ENCODE results near the gene ATP2B2. TPM values are rescaled to one million over a fixed set of nuclear protein-coding genes. Genes with fewer than 3 reads are reported as not detected.

Gene ATP2B2
- total RNA-seq, 1 experiment from 2014 or later, result 0.03 TPM

DNA sequence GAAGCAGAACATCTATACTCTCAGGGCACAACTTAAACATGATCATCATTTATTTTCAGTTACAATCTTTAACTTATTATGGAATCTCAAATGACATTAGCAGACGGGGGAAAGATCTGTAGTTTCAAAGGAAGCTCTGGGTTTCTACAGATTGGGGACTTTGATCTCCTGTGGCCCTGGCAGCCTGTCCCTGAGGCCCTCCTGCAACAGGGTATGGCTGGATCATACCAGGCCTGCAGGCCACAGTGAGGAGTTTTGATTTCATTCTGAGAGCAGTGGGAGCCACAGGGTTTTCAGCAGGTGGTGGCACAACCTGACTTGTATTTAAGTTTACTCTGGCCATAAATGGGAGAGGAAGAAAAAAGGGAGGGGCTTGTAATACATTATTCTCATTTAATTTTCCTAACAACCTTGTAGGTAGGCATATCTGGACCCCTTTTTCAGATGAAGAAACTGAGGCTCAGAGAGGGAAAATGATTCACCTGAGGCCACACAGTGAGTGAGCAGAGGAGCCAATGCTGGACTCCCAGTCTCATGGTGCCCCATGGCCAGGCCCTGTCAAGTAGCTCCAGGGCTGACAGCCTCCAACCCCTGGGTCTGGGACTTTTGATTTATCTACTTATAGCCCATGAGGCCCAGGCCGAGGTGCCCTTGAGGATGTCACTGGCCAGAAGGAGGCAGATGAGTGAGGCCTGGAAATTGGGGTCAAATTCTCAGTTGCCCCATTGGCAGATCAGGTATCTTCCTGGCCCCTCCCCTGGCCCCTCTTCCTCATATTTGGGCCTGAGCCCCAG lies 71.0 kb downstream of the ATP2B2 start:
- DNase-seq (ENCODE audit: low read depth), result no peak

DNA sequence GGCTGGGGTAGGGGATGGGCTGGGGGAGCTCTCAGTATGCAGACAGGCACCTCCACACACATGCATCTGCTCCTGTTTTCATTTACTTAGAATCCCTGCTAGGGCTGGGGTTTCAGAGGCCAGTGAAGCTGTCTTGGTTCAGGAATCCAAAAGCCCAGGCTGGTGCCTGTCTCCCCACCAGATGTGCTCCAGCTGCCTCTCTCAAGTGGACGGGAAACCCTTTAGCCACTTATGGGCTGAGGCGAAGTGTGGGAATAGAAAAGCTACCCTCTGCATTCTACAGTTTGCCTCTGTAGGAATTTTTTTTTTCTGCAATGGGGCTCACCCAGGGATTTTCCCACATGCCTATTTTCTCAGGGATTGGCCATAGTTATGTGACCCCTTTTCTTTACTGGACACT lies 72.5 kb downstream of the ATP2B2 start:
- no peak for DNase-seq (ENCODE audit: low read depth)

DNA sequence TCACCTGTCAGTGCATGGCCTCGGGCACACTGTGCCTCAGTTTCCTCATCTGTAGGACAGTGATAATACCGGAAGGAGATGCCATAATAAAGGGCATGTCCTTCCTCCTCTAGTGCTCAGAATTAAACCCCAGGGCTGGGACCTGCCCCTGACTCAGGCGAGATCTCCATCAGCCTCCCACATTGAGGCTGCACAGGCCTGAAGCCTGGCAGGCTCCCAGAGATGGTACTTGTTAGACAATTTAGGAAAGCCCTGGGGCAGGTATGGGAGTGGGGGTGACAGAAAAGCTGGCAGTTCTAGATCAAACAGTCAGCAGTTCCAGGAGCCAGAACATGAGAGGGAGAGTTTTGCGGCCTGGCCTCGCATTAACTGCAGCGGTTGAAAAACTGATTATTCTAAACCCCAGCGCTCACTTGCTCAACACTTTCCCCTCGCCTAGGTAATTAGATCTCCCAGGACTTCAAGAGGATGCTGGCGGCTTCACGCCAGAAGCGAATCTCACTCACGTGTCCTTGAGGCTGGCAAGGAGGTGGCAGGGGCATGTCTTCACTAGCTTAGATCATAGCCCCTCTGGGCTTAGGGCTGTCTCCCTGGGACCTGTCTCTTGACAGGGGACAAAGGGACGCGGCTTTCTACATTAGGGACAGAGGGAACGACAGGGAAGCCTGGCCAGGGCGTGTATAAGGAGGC lies 73.1 kb downstream of the ATP2B2 start:
- no peak for DNase-seq (ENCODE audit: low read depth)

DNA sequence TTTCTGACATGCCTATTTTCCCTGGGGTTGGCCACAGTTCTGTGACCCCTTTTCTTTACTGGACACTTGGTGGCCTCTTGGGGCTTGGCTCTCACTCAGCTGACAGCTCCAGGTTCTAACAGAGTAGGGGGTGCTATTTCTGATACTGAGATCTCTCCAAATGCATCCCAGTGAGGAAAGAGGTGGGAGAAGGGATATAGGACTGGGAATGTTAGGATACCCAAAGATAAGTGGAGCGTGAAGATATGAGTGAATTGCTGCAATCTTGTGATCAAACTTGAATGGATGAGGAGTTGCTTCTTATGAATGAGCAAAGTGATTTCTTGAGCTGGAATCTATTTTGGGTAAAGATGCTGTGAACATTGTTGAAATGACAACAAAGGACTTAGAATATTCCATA lies 74.6 kb downstream of the ATP2B2 start:
- no peak for DNase-seq (ENCODE audit: low read depth)

DNA sequence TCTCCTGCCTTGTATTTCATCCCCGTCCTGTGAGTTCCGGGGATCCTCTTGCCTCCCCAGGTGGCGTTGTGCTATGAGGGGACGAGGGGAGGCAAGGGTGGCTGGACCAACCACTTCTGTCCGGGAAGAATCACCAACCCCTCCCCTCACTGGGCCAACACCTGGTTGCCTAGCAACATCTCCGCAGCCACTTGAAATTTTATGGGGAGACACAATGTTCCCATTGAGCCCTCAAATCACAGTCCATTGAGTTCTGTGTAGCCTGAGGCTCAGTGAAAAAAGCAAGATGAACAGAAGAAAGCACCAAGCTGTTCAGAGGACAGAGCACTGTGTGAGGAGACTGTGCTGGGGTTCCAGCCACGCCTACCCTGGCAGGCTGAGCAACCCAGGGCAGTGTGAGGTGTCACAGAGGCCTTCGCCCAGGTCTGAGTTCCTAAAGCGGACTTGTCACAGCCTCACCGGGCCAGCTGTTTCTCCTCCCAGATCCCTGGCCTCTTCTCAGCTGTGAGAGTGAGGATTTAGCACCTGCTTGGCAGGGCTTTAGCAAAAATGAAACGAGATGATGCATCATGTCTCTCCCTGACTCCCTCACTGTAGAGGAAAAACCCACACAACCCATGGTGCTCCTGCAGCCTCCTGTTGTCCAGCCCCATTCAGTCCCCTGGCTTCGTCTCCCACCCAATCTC lies 76.8 kb downstream of the ATP2B2 start:
- DNase-seq (ENCODE audit: low read depth), result no peak

DNA sequence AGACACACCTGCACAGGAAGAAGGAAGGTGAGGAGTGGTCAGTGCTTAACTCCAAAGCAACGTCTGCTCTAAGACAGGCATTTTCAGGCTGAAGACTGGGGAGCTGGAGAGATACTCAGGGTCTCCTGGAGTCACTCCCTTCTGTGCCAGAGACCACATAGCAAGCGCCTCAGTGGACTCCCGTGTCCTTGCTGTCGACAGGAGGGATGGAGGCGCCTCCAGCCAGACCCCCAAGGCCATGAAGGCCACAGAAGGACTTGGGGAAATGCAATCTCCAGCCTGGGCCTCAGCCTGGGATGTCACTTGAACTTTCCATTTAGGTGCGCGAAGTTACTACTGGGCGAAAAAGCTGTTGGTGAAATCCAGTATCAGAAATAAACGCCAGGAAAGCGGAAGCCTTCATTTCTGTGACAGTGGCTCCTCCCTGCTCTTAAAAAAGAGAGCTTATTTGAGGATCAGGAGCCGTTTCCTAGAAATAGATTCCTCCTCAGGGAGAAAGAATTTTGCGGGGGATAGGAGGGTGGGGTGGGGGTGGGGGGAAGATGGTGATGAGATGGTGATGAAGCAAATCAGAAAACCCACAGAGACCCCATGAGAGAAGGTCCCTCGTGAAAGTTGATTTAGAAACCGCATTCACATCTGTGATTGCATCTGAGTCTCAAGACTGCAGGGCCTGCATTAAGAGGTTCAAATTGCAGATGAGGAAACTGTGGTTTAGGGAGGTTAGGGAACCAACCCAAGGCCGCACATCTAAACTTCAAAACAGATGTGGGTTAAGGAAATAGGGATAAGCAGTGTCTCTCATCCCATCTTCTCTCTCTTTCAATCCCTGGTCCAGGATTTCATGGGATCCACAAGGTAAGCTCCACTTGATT lies 78.8 kb downstream of the ATP2B2 start:
- no peak for DNase-seq (ENCODE audit: low read depth)

DNA sequence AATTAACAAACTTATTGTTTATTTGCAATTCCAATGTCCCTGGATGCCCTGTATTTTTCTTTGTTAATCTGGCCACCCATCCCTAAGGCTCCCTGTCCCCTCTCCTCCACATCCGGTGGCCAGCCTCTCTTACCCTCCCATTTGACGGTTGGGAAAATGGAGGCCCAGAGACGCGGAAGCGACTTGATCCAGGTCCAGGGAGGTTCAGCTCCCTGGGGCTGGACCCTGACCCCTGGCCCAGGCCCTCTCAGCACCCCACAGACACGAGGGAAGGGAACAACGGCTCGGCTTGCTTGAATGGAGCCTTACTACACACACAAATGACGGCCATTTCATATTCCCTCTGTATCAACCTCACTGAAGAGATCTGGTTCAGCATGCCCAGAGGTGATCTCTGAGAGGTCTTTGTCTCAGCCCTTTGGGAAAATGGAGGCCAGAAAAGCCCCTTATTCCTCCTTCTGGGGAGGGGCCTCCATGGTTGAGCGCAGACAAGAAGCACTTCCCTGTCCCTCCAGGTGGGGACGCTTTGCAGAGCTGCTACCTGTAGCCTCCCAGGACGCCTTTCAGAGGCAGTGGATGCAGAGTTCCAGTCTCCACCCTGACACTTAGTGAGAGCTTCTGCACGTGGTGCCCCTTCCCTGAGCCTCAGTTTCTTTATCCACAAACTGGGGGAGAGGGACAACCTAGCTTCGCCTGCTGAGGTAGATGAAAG lies 82.1 kb downstream of the ATP2B2 start:
- no peak for DNase-seq (ENCODE audit: low read depth)

DNA sequence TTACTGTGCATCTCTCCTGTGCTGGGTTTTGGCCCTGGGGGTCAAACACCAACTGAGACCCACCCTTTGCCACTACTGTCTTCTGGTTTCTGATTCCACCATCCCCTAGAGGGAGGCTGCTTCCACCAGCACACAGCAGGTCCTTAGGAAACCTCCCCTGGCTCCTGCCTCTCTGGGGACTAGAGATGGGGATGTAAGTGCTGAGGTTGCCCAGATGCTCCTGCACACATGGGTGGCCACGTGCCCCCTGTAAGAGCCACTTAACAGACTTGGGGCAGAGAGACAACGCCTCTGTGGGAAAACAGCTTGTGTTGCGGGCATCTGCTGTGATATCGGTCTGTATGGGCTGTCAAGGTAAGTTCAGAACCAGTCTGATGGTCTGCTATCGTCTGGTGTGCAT lies 83.4 kb downstream of the ATP2B2 start:
- no peak for DNase-seq (ENCODE audit: low read depth)

DNA sequence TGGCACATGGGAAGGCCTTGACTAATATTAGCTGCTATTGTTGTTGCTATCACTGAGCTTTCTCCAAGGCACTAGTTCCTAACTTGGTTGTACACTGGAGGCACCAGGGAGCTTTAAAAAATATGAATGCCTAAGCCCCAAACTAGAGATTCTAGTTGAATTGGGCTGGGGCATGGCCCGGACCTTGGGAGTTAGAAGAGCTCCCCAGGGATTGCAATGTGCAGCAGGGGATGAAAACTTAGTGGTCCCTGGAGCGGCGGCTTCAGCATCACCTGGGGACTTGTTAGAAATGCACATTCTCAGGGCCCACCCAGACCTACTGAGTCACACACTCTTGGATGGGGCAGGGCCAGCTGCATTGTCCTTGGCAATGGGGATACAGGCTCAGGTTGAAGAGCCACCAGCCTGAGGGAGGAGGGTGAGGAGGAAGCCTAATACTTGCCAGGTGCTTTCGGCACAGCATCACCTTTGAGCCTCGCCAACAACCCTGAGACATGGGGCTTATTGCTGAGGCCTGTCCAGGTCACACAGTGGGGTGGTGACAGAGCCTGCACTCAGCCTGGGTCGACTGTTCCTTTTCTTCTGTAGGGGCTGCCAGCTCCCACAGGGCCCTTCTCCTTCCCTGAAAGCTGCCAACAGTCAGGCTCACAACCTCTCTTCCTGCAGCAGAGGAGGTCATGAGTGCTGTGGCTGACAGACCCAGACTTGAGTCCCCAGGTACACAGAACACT lies 84.5 kb downstream of the ATP2B2 start:
- DNase-seq (ENCODE audit: low read depth), result no peak

DNA sequence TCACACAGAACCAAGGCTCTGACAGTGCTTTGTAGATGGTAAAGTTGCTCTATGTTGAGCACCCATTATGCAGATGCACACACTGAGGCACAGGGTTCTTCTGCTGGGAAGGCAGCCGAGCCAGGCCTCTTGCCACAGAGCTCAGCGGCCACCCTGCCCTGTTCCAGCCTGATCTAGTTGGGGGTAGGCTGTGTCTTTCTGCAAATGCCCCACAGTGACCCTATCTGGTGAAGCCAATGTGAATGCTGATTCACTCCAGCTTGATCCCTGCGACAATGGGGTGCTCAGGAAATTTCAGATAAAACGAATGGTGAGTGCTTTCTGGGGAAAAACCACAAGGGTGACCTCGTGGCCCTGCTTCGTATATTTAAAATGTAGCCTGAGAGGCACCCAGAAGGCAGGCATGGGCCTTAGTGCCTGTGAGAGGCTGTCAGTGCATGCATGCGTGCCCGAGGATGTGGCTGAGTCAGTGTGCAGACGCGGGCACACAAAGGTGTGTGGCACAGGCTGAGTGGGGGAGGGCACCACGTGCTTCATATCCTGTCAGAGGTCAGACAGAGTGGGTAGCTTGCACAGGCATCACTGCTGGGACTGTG lies 85.7 kb downstream of the ATP2B2 start:
- DNase-seq (ENCODE audit: low read depth), result peak; percentile 64

DNA sequence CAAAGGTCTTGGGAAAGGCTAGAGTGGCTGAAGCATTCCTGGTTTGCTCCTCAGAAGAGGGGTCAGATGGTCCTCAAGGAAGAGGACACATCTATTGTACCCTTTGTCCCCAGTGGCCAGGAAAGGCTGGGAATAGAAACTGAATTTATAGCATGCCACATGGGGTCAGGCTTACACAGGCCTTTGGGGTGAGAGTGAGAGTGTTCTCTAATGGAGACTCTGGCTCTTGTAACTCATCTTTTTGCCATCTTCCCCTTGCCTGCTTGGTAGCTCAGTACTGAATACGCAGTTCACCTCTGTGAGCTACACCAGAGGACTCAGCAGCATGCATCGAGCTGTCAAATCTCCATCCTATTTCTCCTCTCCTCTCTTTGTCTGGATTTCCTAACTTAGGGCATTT lies 87.5 kb downstream of the ATP2B2 start:
- DNase-seq (ENCODE audit: low read depth), result peak; percentile 19

DNA sequence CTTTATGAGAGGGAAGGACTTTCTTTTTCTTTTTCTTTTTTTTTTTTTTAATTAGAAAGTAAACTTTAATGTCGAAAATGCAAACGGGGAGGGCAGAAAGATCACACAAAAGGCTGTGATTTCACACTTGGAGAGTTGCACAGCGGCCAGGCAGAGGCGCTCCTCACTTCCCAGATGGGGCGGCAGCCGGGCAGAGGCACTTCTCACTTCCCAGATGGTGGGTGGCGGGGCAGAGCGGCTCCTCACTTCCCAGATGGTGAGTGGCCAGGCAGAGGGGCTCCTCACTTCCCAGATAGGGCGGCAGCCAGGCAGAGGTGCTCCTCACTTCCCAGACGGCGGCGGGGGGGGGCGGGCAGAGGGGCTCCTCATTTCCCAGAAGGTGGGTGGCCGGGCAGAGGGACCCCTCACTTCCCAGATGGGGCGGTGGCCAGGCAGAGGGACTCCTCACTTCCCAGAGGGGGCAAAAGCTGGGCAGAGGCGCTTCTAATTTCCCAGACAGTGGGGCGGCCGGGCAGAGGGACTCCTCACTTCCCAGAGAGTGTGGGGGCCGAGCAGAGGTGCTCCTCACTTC lies 88.6 kb downstream of the ATP2B2 start:
- DNase-seq (ENCODE audit: low read depth), result no peak

DNA sequence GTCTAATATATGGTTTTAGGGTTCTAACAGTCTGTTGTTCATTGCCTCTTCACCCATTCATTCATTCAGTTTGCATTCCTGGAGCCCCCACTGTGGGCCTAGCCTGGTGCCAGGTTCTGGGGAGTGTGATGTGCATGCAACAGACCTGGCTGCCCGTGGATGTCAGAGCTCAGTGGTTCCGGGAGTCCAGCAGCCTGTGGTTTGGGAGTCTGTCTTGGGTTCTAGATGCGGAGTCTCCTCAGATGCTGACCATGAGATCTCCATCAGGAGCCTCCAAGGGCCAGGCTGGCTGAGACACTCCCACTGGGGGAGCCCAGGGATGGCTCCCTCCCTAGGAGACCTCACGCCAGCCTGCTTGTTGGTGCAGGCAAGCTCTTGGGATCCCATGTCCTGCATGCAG lies 92.3 kb downstream of the ATP2B2 start:
- DNase-seq (ENCODE audit: low read depth), result no peak

DNA sequence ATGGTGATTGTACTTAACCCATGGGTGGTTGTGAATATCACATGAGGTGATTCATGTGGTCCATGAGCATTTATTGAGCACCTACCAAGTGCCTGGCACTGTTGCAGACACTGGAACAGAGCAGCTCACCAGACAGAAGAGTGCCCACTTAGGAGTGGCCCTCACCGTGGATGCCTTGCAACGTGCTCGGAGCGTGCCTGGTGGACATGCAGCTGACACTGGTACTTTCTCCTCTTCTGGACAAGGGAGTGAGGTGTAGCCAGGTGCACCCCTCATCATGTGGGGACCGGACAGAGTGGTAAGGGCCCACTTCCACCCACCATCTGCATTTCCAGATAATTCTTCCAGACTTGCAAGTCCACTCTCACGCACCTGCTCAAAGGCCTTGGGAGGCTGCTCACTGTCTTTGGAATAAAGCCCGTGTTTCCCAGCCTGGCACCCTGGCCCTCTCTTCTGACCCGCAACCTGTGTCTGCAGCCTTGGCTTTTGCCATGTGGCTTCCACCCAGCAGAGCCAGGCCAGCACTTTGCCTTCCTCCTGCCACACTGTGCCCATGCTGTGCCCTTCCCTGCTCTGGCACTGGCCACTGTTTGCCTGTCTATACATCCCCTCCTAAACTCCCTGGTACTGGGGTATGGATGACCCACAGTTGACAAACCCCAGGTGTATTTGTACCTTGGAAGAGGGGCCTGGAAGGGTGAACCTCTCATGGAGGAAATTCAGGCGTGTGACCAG lies 93.6 kb downstream of the ATP2B2 start:
- no peak for DNase-seq (ENCODE audit: low read depth)

DNA sequence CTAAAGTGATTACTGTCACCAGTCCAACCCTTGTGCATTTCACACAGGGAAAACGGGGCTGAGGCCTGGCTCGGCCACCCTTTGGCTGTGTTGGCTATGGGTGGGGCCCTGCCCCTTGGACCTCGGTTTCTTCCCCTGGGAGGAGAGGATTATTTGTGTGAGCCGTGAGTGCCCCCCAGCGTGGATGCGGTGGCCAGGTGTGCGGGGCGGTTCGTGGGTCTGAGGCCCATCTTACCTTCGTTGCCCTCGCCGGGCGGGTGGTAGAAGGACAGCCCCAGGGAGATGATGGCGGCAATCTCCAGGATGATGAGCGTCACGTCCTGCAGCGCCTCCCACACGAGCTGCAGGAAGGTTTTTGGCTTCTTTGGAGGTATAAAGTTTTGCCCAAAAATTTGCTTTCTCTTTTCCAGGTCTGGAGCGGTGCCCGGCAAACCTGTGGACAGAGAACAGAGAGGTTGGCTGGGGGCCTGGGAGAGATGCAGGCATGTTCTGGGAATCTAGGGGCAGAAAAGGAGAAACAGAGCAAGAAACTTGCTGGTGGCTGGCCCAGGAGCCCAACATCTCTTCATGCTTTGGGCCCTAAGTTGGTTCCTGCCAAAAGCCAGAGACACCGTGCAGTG lies 94.9 kb downstream of the ATP2B2 start:
- DNase-seq (ENCODE audit: low read depth), result no peak

DNA sequence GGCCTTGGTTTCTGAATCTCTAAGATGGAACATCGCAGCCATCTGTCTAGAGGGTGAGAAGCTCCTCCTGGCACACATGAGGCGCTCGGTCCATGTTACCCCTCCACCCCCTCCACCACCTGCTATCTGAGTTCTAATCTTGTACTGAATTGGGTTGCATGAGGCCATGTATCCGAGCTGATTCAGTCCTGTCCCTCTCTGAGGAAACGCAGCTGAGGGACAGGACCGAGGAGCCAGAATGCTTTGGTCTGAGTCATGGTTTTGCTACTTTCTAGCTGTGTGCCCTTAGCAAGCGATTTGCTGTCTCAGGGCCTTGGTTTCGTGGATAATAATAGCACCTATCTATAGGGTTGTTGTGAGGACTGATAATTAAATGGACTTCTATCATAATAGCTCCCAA lies 96.7 kb downstream of the ATP2B2 start:
- DNase-seq (ENCODE audit: low read depth), result peak; percentile 16

DNA sequence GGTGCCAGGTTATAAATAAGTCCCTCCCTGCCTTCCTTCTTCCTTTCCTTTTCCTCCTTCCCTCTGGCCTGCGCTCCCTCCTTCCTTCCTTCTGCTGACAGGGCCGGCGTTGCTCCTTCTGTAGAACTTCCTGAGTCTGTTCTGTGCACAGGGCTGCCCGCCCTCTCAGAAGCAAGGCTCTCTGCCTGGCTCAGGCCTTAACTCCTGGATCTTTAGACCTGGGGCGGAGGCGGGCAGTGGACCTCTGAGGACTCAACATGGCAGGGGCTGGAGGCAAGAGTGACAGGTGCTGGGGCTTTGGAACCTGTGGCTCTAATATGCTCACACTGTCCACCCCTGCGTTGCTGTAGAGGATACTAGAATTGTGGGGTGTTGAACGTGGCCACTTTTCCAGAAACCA lies 98.0 kb downstream of the ATP2B2 start:
- DNase-seq (ENCODE audit: low read depth), result no peak

DNA sequence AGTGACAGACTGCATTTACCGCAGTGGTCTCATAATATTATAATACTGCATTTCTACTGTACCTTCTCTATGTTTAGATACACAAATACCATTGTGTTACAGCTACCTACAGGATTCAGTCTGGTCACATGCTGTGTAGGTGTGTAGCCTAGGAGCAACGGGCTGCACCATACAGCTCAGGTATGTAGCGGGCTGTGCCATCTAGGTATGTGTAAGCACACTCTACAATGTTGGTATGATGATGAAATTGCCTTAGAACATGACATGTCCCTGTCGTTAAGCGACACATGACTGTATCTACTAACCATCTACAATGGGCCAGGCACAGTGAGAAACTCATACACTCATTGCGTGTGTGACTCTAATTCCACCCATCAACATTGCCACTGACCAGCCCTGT lies 99.0 kb downstream of the ATP2B2 start:
- DNase-seq (ENCODE audit: low read depth), result no peak
